Measurements from ENCODE around the gene PLEKHB2. TPM values are rescaled to one million over a fixed set of nuclear protein-coding genes. Genes with fewer than 3 reads are reported as not detected.

PLEKHB2 gene
- total and polyA plus RNA-seq, 2 of the 8 experiments (the other 6 are each of a cell fraction or from before 2014, with no cell fraction given) = 42.4 to 54.8 TPM

- H3K9me3 ChIP-seq (ENCODE audit: insufficient read depth in 2 of 2, low read depth in 1 of 2, low read length in 1 of 2) = no peaks in the 10 kb centered on the region
- no peak overlapping the region for H2AK5ac ChIP-seq (ENCODE audit: low read depth, low read length)
- FAIRE-seq (no peak), DNase-seq (ENCODE audit: low read depth in 1 of 2, low spot score in 2 of 2) (no peak)
- ChIA-PET CTCF (ENCODE audit: partially characterized antibody) (interaction anchor here (1.4 kb wide), 1 partner anchor 15 kb away, joined by 3 read pairs; no protein-coding TSS in a partner anchor), POLR2A (ENCODE audit: partially characterized antibody) (interaction anchor here (0.6 to 1.3 kb wide), 3 partner anchors 31 to 234 kb away, joined by 3 to 7 read pairs (median 3); partner anchors contain the start of gene FAM168B)
- no peak overlapping the region for H3K4me2 ChIP-seq (ENCODE audit: insufficient read depth in 1 of 2, low read depth in 2 of 2, low read length in 2 of 2)
- no peak overlapping the region for H2BK120ac ChIP-seq (replicated peaks; ENCODE audit: low read depth, low read length)
- H4K5ac ChIP-seq (ENCODE audit: insufficient read length, low read depth, low read length) = no peak overlapping the region
- no peak overlapping the region for H3K23ac ChIP-seq (ENCODE audit: insufficient read length)
- H2BK15ac ChIP-seq (ENCODE audit: low read length) = no peak overlapping the region
- no peak overlapping the region for H3K4ac ChIP-seq (replicated peaks; ENCODE audit: insufficient read length, low read depth, low read length)
- WGBS, 2 experiments (ENCODE audit: extremely low coverage in 1 of 2, insufficient coverage in 1 of 2, insufficient read length in 1 of 2, insufficient replicate concordance in 2 of 2, low coverage in 1 of 2, low lambda C conversion rate in 2 of 2, missing lambda C conversion rate in 1 of 2) = 93% methylated on average over 8 of the region's 8 CpGs; no CpG with 5 or more reads in 1 of the 2 experiments
- H3K79me2 ChIP-seq (ENCODE audit: control insufficient read depth in 1 of 2, insufficient read depth in 2 of 2, low read length in 2 of 2) = peaks cover 0 to 77% of the 10 kb centered on the region in 2 experiments
- no peak overlapping the region for H4K91ac ChIP-seq (replicated peaks; ENCODE audit: insufficient read length, low read length)
- peaks cover 5 to 63% (median 25%) of the 10 kb centered on the region in 4 experiments; a peak in 7 of 8 replicates for H3K36me3 ChIP-seq (ENCODE audit: control insufficient read depth in 2 of 4, insufficient read depth in 4 of 4, low read length in 3 of 4)
- no peak overlapping the region for H2BK5ac ChIP-seq (ENCODE audit: low read depth, low read length)
- no peaks in the 10 kb centered on the region for H3K27me3 ChIP-seq (replicated peaks in 1 of 4; ENCODE audit: control insufficient read depth in 3 of 4, extremely low read depth in 1 of 4, insufficient read depth in 3 of 4, low read length in 3 of 4)
- TF ChIP-seq BRCA1 (IDR thresholded peaks at IDR 0.05; ENCODE audit: low read depth, low read length) (no peak), TCF12 (IDR thresholded peaks at IDR 0.05; ENCODE audit: low read depth, low read length) (no peak), TAF7 (optimal IDR thresholded peaks at IDR 0.05; ENCODE audit: borderline replicate concordance, low read depth, low read length) (no peak), CHD2 (IDR thresholded peaks at IDR 0.05; ENCODE audit: low read length) (no peak), RAD21 (IDR thresholded peaks at IDR 0.05 in 1 of 2, conservative IDR thresholded peaks at IDR 0.05 in 1 of 2; ENCODE audit: low read depth in 2 of 2, low read length in 2 of 2) (no peak), TEAD4 (IDR thresholded peaks at IDR 0.05; ENCODE audit: low read depth, low read length) (no peak), TAF1 (IDR thresholded peaks at IDR 0.05; ENCODE audit: low read depth, low read length) (no peak), YY1 (IDR thresholded peaks at IDR 0.05; ENCODE audit: low read depth, low read length) (no peak), SRF (IDR thresholded peaks at IDR 0.05; ENCODE audit: low read depth, low read length) (no peak), EZH2 (IDR thresholded peaks at IDR 0.05; ENCODE audit: low read depth, low read length, severe bottlenecking) (no peak), CREB1 (IDR thresholded peaks at IDR 0.05) (no peak), EP300 (IDR thresholded peaks at IDR 0.05; ENCODE audit: borderline replicate concordance in 1 of 2, low read depth in 2 of 2, low read length in 2 of 2) (no peak)
- TF ChIP-seq, protein P1, sequence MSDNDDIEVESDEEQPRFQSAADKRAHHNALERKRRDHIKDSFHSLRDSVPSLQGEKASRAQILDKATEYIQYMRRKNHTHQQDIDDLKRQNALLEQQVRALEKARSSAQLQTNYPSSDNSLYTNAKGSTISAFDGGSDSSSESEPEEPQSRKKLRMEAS (IDR thresholded peaks at IDR 0.05) = no peak
- no peak overlapping the region for H2BK12ac ChIP-seq (ENCODE audit: low read depth, low read length)
- H4K8ac ChIP-seq (ENCODE audit: extremely low read depth, insufficient read depth, low read length) = no peak overlapping the region
- H3K9ac ChIP-seq (replicated peaks in 1 of 4; ENCODE audit: extremely low read depth in 1 of 4, low read depth in 3 of 4, low read length in 3 of 4) = no peak overlapping the region
- H3K79me1 ChIP-seq (ENCODE audit: low read depth, low read length) = peaks cover 22% of the 10 kb centered on the region
- H3K18ac ChIP-seq (ENCODE audit: extremely low read depth, low read length) = no peak overlapping the region
- H3K14ac ChIP-seq (ENCODE audit: insufficient read length) = no peak overlapping the region
- H3K23me2 ChIP-seq (ENCODE audit: low read depth, low read length) = no peaks in the 10 kb centered on the region
- H3K4me3 ChIP-seq (ENCODE audit: extremely low read depth in 1 of 4, insufficient read depth in 2 of 4, low read depth in 3 of 4, low read length in 4 of 4) = no peak overlapping the region
- peaks cover 23 to 41% of the 10 kb centered on the region in 2 experiments for H4K20me1 ChIP-seq (replicated peaks in 1 of 2; ENCODE audit: control insufficient read depth in 1 of 2, insufficient read depth in 2 of 2, low read length in 2 of 2)
- 0 out of 2 replicates have a peak overlapping the region, but pooled peaks have one; percentile 61 for H2BK20ac ChIP-seq (ENCODE audit: low read length)
- no peak overlapping the region for H2AFZ ChIP-seq (ENCODE audit: low read length)
- no peak overlapping the region for H3K56ac ChIP-seq (replicated peaks; ENCODE audit: insufficient read length, low read depth, low read length)
- peaks cover 0 to 2% (median 0%) of the 10 kb centered on the region in 4 experiments; a peak in 1 of 7 replicates for H3K4me1 ChIP-seq (replicated peaks in 1 of 4; ENCODE audit: control insufficient read depth in 3 of 4, insufficient read depth in 4 of 4, low read length in 3 of 4)
- no peak overlapping the region for H3K27ac ChIP-seq (ENCODE audit: low read depth, low read length)
These were observed 46.8 kb upstream of the PLEKHB2 start for GRCh38 chr2:131058214-131058843.
